ENCODE results near the gene SLAIN2. TPM values are rescaled to one million over a fixed set of nuclear protein-coding genes. Genes with fewer than 3 reads are reported as not detected.

The SLAIN2 gene
- total and polyA plus RNA-seq, 2 experiments from 2014 or later: 21.9 to 27.9 TPM

- TF ChIP-seq ZNF462 (CRISPR knock-in tag; IDR thresholded peaks at IDR 0.05): no peak
- no peak for TF ChIP-seq JUNB (IDR thresholded peaks at IDR 0.05; ENCODE audit: unreplicated experiment)
- TF ChIP-seq CTCF (conservative IDR thresholded peaks at IDR 0.05; ENCODE audit: low read depth in 2 of 2): no peak
- no peak for TF ChIP-seq POLR2AphosphoS5 (IDR thresholded peaks at IDR 0.05; ENCODE audit: low read depth)
- TF ChIP-seq NANOG (IDR thresholded peaks at IDR 0.05; ENCODE audit: borderline replicate concordance): no peak
These were observed 3.6 kb upstream of the SLAIN2 start (continued) for GRCh38 chr4:48337731-48338130.

- no peaks in the 10 kb centered on the region for H3K27me3 ChIP-seq (ENCODE audit: insufficient read depth)
- no peak overlapping the region for H3K27ac Mint-ChIP-seq
- no peaks in the 10 kb centered on the region for H3K9me2 ChIP-seq (ENCODE audit: insufficient read depth)
- H2AFZ ChIP-seq: no peak overlapping the region
- ATAC-seq (no peak), DNase-seq (ENCODE audit: low spot score) (no peak)
- peaks cover 10% of the 10 kb centered on the region; the same call in 1 of the 2 replicates for H4K20me1 ChIP-seq (replicated peaks; ENCODE audit: insufficient read depth)
- H3K4me1 ChIP-seq (ENCODE audit: insufficient read depth): peaks cover 35% of the 10 kb centered on the region
- no peaks in the 10 kb centered on the region; the same call in 1 of the 3 replicates for H3K9me3 Mint-ChIP-seq
- H3K27ac ChIP-seq (ENCODE audit: low read depth): peak overlapping the region; percentile 93
- TF ChIP-seq STAT1 (IDR thresholded peaks at IDR 0.05; ENCODE audit: unreplicated experiment): no peak
- no peak for TF ChIP-seq EZH2 (IDR thresholded peaks at IDR 0.05; ENCODE audit: low read depth, unreplicated experiment)
- TF ChIP-seq POLR2AphosphoS5 (IDR thresholded peaks at IDR 0.05; ENCODE audit: low read depth): no peak
- TF ChIP-seq JUNB (IDR thresholded peaks at IDR 0.05; ENCODE audit: unreplicated experiment): no peak
- peak overlapping the region; percentile 71 for H3K4me3 ChIP-seq
- H3K27me3 Mint-ChIP-seq (ENCODE audit: insufficient read depth, low read depth, poor library complexity): peaks cover 3% of the 10 kb centered on the region
- H3F3A ChIP-seq (replicated peaks; ENCODE audit: low read depth): no peaks in the 10 kb centered on the region
- H3K4me1 Mint-ChIP-seq: peaks cover 29% of the 10 kb centered on the region
- peak overlapping the region; percentile 89; the same call in 1 of the 3 replicates for H3K4me3 Mint-ChIP-seq
- peak overlapping the region; percentile 69 for H3K4me2 ChIP-seq
- no peaks in the 10 kb centered on the region for H3K36me3 ChIP-seq (ENCODE audit: insufficient read depth)
- H3K36me3 Mint-ChIP-seq (ENCODE audit: low read depth): no peaks in the 10 kb centered on the region
- H3K79me2 ChIP-seq (replicated peaks; ENCODE audit: insufficient read depth): peaks cover 26% of the 10 kb centered on the region
These were observed 1.7 kb upstream of the SLAIN2 start for GRCh38 chr4:48339642-48340041.

All from GM23338 (cell line).